ENCODE data around the gene SUFU.

DNA sequence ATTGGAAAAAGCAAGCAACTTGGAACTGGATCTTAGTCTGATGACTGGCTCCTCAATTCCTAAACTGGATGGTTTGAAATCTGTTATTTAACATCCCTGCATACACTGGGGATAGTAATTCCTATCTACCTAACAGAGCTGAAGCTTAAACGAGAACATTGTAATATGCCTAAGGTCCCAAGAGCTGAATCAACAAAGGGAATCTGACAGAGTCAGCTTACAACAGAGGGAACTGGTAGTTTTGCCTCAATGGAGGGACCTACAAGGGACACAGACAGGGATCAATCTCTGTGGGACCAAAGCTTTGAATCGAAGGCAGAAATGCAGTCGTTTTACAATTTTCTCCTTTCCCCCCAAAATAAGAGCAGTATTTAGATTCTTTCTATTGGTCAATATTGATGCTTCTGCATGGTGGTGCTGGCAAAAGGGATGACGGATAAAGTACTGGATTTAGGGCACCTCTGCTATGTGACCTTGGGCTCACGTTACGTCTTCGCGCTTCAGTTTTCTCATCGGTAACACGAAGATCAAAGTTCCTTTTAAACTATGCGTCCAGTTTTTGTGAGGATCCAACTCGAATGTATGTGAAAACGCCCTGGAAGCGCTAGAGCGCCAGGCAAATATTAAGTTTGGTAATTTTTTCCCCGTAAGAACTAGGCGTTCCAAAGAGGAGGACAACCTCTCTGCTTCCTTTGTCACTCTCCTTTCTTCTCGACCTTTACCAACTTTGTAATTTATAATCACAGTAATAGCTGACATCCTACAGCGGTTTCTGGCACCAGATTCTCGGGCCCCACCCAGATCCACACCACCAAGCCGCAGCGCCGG, 2.4 kb upstream of the SUFU start:
- TF ChIP-seq, protein P1, sequence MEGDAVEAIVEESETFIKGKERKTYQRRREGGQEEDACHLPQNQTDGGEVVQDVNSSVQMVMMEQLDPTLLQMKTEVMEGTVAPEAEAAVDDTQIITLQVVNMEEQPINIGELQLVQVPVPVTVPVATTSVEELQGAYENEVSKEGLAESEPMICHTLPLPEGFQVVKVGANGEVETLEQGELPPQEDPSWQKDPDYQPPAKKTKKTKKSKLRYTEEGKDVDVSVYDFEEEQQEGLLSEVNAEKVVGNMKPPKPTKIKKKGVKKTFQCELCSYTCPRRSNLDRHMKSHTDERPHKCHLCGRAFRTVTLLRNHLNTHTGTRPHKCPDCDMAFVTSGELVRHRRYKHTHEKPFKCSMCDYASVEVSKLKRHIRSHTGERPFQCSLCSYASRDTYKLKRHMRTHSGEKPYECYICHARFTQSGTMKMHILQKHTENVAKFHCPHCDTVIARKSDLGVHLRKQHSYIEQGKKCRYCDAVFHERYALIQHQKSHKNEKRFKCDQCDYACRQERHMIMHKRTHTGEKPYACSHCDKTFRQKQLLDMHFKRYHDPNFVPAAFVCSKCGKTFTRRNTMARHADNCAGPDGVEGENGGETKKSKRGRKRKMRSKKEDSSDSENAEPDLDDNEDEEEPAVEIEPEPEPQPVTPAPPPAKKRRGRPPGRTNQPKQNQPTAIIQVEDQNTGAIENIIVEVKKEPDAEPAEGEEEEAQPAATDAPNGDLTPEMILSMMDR (IDR thresholded peaks at IDR 0.05; ENCODE audit: low read depth, low read length, missing input control) = no peak
- no peak for TF ChIP-seq RAD21 (IDR thresholded peaks at IDR 0.05)
- no peak for TF ChIP-seq HNF4A (conservative IDR thresholded peaks at IDR 0.05)
- no peak for TF ChIP-seq SP1 (IDR thresholded peaks at IDR 0.05)
- TF ChIP-seq, protein P2, sequence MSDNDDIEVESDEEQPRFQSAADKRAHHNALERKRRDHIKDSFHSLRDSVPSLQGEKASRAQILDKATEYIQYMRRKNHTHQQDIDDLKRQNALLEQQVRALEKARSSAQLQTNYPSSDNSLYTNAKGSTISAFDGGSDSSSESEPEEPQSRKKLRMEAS (IDR thresholded peaks at IDR 0.05) = no peak
- no peak for TF ChIP-seq NR2F2 (IDR thresholded peaks at IDR 0.05)
- no peak for TF ChIP-seq GABPA (IDR thresholded peaks at IDR 0.05 in 1 of 2, conservative IDR thresholded peaks at IDR 0.05 in 1 of 2)
- TF ChIP-seq TAF1 (conservative IDR thresholded peaks at IDR 0.05) = peak; percentile 69
